GM21528 (cell line): Measurements from ENCODE around the gene ZNF316.
"Not testable (repeated sequence)": the region's sequence is repeated elsewhere in the genome, so short reads cannot be mapped to it uniquely, and the experiment has no call there.

Source experiments
- ATAC-seq: cut with Tn5 transposase; IDR thresholded peaks from one replicate; pipeline ENCODE4 v1.9.1; 2021; ENCODE audit warnings: mild to moderate bottlenecking, moderate library complexity; ENCODE audit not compliant: unreplicated experiment, low FRiP score

Gene ZNF316

DNA sequence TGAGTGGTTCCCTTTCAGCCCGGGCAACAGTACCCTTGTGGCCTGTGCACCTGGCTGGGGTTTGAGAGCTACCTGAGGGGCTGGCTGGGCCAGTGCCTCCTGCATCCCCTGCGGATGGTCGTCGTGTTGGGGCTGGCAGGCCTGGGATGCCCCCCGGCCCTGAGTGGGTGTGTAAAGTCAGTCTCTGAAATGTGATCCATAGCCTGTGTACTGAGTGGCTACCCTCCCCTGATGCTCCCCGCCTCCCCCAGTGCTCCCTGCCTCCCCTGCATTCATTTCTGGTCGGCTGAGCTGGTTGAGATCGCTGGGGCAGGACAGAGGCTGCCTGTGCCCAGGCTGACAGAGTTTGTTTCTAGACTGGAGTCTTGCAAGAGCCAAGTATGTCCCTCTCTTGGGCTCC is 9.3 kb downstream of the ZNF316 start:
- no peak for ATAC-seq

DNA sequence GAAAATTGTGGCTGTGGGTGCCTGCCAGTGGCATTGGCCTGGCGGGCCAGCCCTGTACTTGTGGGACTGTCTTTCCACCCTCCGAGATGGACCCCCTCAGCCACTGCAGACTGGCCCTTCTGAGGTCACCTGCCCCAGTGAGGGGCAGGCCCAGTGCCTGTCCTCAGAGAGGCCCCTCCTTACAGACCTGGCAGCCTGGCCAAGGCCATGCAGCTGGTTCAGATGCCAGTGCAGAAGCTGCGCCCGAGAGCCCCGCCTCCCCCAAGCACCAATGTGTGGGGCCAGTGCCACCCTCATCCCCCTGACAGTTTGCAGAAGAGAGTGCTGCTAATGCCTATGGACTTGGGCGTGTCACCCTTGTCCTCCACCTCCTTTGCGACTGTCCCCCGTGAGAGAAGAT is 10.0 kb downstream of the ZNF316 start:
- no peak for ATAC-seq

DNA sequence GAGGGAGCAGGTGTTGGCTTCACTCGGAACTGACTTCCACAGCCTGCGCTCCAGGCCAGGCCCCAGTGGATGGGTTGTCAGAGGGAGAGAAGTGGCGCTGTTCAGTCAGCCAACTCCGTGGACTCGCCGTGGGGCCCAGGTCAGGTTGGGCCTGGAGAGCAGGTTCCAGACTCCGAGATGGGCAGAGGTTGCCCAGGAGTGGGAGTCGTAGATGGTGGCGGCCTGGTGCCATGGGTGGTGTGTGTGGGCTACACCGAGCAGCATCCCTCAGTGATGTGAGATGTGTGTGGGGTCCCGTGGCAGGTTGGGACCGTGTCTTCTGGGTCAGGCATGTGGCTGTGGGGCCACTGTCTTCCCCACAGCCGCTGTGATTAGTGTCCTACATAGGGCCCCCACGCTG is 10.4 kb downstream of the ZNF316 start:
- ATAC-seq = no peak

DNA sequence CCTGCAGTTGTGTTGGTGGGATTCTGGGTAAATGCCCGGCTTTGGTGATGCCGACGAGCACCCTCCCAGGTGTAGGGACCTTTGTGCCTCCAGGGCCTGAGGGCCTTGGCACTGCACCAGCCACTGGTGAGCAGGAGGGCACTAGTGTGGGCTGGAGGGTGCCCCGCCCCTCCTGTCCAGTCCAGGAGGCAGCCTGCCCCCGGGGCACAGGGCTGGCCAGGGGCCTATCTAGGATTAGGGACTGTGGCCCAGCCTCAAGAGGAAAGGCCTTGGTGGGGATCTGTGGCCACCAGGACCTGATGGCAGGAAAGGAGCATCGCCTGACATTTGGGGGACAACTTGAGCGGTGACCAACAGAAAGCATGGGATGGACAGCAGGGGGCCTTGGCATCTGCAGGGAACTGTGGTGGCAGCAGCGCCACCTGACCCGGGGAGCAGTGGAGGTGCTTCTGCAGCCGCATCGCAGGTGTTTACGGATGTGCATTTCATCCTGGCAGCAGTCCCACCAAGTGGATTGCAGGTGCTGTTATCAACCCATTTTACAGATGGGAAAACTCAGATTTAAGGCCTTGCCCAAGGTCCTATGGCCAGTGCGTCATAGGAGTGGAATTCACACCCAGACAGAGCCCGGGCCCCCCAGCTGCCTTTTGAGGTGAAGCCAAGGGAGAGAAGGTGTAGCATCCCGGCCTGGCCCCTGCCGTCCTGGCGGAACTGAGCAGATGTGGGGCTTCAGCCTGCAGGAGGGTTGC is 11.1 kb downstream of the ZNF316 start:
- ATAC-seq = no peak

DNA sequence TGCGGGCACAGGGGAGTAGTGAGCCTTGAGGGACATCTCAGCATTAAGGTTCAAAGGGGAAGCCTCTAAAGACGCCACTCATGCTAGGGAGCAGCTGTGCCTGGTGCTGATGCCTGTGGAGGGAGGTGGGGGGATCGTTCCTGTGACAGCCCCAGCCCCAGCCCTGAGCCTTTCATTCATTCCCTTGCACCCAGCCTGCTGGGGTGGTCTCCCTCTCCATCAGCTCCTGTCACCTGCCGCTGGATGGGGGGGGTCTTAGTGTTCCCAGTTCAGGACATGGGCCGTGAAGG is 11.6 kb downstream of the ZNF316 start:
- no peak for ATAC-seq

DNA sequence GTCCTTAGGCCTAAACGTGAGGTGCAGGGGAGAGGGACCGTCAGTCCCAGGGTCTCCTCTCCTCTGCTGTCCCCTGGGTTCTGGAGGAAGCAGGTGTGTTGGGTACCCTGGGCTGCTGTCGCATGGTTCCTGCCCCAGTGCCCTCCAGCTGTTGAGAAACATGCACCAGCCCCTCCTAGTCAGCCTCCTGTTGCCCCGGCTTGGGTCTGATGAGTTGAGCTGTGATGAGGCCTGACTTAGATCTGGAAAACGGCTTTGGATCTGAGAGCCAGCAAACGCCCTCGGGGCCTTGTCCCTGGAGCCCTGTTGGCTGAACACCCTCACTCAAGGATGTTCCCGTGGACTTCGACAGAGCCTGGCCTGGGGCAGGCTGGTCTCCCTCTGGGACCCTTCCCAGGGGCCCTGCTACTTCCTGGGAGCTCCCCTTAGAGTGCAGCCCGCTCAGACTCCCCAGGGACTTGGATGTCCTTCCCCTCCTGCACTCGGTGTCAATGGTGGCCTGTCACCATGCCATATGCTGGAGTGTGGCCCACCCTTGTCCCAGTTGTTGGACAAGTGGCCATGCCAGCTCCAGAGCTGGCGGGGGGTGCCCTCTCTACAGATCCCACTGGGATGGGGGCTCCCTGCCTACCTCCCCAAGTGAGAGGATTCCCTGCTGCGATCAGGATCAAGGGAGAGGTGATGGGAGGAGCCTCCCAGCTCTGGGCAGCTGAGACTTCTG is 12.3 kb downstream of the ZNF316 start:
- ATAC-seq = no peak

DNA sequence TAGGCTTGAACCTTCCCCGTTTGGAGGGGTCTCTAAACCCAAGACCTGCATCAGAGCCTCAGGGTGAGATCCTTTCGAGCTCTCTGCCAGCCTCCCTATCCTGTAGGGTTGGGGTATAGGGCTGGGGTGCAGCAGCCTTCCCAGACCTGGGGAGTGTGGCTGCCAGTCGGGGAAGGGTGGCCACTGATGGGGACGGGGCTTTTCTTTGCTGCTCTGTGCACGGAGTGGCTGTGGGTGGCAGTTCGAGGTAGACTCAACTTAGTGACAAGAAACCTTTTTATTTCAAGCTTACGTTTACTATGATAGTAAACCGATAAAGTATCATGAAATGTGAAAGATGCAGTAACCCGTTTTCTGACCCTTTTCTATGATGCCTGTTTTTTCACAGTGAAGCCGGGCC is 13.0 kb downstream of the ZNF316 start:
- no peak for ATAC-seq

DNA sequence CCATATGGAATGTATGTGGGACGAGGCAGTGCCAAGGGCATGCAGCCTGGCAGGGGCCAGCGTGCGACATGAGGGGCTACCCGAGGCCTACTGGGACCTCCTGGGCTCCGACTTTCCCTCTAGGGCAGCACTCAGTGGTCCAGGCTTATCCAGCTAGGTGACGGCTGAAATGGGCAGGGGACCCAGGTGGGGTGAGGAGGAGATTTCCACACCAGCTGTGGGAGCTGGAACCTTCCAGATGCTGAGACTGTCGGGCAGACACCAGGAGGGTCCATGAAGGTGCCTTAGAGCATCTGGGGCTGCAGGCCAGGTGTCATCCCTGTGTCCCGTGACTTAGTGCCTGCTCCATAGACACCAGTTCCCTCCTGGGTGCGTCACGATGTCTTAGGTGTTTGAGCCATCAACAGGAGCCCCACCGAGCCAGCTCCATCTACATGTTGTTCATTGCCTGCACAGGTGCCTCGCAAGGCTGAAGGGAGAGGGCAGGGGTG is 13.4 kb downstream of the ZNF316 start:
- ATAC-seq = no peak

DNA sequence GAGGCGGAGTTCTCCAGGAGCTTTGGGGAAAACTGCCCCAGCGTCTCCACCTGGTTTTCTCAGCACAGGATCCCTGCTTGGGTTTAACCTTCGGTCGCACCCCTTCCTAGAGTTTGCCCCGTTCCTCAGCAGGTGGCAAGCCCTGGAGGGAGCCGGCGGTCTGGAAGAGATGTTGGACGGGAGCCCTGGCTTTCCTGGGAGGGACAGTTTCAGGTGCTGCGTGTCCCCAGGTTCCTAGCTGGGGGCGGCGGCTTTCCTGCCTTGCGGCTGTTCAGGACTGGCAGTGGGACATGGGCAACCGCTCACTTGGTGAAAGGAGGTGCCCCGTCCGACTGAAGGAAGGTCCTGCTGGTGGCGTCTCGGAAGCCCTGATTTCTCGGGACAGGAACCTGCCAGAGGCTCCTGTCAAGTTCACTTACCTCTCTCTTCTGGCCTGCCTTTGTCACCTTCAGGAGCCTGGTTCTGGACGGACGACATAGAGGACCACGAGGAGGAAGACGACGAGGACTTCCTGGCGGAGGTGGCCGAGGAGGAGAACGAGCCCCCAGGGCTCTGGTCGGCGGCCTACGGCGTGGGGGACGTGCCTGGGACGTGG is 14.8 kb downstream of the ZNF316 start:
- no peak for ATAC-seq

DNA sequence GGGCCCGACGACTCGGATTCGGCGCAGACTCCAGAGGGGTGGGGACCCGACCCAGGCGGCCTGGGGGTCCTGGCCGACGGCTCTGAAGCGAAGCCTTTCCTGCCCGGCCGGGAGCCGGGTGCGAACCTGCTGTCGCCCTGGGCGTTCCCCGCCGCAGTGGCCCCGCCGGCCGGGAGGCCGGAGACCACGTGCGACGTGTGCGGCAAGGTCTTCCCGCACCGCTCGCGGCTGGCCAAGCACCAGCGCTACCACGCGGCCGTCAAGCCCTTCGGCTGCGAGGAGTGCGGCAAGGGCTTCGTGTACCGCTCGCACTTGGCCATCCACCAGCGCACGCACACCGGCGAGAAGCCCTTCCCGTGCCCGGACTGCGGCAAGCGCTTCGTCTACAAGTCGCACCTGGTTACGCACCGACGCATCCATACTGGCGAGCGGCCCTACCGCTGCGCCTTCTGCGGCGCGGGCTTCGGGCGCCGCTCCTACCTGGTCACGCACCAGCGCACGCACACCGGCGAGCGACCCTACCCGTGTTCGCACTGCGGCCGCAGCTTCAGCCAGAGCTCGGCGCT is 15.4 kb downstream of the ZNF316 start:
- ATAC-seq = no peak

DNA sequence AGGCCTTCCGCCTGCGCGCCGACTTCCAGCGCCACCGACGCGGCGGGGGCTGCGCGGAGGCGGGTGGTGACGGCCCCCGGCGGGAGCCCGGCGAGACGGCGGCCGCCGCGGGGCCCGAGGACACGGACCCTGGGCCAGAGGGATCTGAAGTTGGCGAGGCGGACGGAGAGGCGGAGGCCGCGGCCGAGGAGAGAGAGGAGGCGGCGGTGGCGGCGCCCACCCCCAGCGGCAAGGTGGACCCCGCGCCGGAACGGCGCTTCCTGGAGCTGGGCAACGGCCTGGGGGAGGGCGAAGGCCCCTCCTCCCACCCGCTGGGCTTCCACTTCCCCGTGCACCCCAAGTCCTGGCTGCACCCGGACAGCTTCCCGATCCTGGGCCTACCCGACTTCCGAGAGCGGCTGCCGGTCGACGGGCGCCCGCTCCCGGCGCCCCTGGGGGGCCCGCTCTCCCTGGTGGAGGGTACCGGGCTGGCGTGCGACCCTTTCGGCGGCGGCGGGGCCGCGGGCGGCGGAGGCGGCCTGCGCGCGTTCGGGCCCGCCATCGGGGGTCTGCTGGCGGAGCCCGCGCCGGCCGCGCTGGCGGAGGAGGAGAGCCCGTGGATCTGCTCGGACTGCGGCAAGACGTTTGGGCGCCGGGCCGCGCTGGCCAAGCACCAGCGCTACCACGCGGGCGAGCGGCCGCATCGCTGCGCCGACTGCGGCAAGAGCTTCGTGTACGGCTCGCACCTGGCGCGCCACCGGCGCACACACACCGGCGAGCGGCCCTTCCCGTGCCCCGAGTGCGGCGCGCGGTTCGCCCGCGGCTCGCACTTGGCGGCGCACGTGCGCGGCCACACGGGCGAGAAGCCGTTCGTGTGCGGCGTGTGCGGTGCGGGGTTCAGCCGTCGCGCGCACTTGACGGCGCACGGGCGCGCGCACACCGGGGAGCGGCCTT is 16.2 kb downstream of the ZNF316 start:
- no peak for ATAC-seq

DNA sequence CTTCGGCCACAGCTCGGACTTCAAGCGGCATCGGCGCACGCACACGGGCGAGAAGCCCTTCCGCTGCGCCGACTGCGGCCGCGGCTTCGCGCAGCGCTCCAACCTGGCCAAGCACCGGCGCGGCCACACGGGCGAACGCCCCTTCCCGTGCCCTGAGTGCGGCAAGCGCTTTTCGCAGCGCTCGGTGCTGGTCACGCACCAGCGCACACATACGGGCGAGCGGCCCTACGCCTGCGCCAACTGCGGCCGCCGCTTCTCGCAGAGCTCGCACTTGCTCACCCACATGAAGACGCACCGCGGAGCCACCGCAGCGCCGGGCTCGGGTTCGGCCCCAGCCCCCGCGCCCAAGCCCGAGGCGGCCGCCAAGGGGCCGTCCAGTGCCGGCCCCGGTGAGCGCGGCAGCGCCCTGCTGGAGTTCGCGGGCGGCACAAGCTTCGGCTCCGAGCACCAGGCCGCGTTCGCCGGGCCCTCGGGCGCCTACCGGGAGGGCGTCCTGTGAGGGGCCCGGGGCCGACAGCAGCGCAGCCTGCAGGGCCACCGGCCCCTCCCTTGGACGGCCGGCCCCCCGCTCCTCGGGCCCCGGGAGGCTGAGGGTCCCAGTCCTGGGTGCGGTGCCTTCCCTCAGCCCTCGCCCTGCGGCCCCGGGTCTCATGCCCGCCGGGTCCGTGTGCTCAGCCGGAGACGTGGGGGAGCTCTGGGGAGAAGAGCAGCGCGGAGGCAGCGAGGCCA is 17.2 kb downstream of the ZNF316 start:
- no peak for ATAC-seq

DNA sequence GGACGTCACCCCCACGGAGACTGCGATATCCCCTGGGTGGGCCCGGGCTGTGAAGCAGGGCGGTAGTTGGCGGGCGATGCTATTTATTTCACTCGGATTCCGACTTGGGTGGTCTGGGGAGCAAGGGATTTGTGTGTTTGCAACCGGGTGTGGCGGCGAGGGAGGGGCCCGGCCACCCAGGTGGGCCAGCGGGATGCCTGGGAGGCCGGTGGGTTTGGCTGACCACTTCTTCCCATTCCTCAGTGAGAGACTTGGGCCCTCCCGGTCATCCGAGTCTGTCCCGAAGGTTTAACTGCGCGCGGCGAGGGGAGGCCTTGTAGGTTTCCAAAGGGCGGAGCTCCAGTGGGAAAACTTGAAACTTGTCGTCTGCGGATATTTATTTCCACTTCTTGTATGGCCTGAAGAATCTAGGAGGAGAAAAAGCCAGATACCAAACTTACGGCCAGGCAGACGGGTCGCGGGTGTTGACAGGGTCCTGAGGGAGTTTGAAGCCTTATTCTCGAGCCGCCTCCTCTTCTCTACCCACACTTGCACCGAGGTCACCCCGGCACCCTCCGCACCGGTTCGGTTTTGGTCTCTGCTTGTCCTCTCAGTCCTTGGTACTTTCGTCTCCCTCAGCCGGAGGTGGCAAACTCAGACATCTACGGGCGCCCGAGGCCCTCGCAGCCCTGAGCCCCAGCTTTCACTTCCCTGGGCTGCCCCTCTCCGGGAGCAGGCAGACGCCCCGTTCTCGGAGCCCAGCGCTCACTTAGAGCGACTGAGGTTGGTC is 17.9 kb downstream of the ZNF316 start:
- ATAC-seq = no peak

DNA sequence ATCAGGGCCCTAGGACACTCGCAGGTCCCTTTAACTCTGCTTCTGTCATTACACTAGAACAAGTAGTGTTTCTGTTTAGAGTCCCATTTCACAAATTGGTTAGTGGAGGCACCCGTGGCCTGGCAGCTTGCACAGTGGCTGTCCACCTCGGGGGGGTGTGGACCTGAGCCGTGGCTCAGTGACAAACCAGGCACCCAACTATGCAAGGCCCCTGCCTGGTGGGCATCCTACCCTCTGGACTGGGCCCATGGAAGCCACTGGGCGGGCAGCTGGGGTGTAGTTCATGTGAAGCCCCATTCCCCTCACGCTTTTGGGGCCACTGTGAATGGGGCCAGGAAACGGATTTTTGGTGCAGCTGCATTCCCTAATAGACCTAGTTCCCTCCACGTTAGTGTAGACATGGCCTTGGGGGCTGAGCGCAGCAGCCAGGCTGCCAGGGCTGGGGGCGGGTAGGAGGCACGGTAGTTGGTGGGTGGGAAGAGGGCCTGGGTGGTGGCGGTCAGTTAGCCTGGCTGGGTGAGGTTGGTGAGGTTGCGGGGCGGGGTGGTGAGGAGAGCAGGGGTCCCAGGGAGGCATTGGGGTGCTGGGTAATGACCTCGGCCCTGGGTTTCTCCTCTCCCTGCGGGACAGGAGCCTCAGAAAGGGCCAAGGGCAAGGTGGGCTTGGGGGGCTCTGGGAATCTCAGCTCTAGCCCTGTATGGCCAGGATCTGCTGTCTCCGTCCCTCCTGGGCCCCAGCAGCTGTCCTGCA is 18.7 kb downstream of the ZNF316 start:
- ATAC-seq = no peak

DNA sequence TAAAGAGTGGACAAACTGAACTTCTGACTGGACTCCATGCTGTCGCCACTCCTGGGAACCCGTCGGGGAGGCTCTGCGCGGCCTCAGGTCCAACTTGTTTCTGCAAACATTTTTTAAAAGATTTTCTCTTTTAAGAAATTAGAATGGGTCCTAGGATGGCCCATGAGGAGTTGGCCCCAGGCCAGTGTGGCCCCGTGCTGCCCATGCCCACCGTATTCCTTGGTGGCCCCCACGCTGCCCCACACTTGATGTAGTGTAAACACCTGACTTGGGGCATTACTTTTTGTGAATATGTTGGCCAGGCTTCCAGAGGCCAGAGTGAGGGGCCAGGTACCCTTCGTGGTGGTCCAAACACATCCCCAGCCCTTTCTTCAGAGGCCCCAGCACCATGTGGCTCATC is 19.3 kb downstream of the ZNF316 start:
- ATAC-seq = no peak

DNA sequence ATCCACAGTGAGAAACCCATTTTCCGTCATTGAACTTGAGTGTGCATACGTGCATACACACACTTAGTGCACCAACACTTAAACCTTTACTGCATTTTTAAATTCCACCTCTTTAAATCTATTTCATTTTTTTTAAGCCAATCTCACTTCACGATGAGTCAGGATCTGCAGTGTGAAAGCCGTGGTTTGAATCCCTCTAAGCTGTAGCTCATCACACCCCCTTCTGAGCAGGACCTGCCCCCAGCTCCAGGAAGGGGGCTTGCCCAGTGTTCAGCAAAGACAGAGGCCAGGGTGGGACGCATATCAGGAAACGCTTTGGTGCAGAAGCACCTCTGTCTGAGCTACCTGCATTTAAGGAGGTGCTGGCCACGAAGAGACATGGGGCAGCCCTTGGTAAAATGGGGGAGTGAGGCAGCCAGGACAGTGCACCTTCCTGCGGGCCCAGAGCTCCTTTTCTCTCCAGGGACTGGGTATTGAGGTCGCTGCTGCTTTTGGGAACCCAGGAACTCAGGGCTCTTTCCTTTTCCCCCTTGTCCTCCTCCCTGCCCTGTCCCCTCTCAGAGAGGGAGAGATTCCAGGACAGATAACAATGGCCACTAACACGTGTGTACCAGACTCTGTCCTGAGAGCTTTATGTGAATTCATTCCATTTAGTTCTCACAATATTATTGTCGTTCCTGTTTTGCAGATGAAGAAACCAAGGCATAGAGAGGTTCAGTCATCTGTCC is 21.7 kb downstream of the ZNF316 start:
- ATAC-seq = no peak

DNA sequence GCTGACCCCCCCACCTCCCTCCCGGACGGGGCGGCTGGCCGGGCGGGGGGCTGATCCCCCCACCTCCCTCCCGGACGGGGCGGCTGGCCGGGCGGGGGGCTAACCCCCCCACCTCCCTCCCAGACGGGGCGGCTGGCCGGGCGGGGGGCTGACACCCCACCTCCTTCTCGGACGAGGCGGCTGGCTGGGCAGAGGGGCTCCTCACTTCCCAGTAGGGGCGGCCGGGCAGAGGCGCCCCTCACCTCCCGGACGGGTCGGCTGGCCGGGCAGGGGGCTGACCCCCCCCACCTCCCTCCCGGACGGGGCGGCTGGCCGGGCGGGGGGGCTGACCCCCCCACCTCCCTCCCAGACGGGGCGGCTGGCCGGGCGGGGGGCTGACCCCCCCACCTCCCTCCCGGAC is 33.7 kb downstream of the ZNF316 start:
- not testable (repeated sequence) for ATAC-seq
